Fibroblast of gingiva (primary cell): Measurements from ENCODE around the gene CEP89.
"Not testable (repeated sequence)": the region's sequence is repeated elsewhere in the genome, so short reads cannot be mapped to it uniquely, and the experiment has no call there.

ENCODE experiments used
- DNase-seq: peaks from one replicate; pipeline ENCODE4 v3.0.0-alpha.2; 2011; ENCODE audit warnings: low read depth

CEP89 gene

GRCh38 chr19:32895384-32895783 is 76.4 kb downstream of the CEP89 start:
- DNase-seq = no peak

GRCh38 chr19:32891609-32892008 is 80.1 kb downstream of the CEP89 start:
- DNase-seq = no peak

DNA sequence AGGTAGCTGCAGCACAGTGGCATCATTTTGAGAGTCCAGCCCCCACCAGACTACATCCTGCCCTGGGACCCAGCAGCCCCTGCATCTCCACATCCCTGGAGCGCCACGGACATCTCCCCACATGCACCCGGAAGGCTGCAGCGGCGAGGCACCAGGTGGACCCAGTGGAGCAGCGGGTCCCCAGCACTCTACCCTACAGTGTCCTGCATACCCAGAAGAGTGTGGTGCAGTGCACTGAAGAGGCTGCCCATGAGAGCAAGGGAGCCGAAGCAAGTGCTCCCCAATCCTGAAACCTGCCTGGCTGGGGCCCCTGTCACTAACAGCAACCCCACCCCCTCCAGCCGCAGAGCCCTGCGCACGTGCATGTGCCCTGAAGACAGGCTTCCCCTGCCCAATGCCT is 80.9 kb downstream of the CEP89 start:
- DNase-seq = no peak

- no peak for DNase-seq
Measured at GRCh38 chr19:32890326-32890725, 81.4 kb downstream of the CEP89 start.

GRCh38 chr19:32889137-32889934 is 82.4 kb downstream of the CEP89 start:
- DNase-seq = no peak

- no peak for DNase-seq
Measured at GRCh38 chr19:32887572-32888215, 84.1 kb downstream of the CEP89 start.

DNA sequence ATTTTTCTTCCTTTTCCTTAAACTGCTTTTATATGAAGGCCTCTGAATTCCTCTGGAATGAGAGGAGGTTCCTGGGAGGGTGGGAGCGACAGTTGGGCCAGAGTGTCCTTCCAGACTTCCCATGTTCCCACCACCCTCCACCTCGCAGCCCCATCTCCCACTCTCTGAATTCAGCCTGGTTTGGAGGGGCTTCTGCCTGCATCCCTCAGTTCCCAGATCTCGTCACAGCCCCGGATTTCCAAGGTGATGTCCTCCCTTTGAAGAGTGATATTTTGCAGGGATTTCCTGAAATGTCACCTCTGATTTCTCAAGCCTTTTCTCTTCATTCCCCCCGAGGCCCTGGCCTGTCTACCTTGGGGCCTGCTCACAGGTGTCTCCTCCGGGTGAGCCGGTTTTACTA is 85.5 kb downstream of the CEP89 start:
- DNase-seq = no peak

DNA sequence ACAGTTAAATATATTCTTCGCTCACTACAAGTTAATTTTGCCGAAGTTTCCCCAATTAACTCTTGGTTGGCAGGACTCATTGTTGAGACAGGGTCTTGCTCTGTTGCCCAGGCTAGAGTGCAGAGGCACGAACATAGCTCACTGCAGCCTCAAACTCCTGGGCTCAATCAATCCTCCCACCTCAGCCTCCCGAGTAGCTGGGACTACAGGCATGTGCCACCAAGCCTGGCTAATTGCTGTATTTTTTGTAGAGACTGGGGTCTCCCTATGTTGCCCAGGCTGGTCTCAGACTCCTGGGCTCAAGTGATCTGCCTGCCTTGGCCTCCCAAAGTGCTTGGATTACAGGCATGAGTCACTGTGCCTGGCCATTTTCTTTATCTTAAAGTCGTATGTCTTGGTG is 86.5 kb downstream of the CEP89 start:
- DNase-seq = not testable (repeated sequence)

- DNase-seq = no peak
Measured at GRCh38 chr19:32881766-32882165, 90.0 kb downstream of the CEP89 start.

DNA sequence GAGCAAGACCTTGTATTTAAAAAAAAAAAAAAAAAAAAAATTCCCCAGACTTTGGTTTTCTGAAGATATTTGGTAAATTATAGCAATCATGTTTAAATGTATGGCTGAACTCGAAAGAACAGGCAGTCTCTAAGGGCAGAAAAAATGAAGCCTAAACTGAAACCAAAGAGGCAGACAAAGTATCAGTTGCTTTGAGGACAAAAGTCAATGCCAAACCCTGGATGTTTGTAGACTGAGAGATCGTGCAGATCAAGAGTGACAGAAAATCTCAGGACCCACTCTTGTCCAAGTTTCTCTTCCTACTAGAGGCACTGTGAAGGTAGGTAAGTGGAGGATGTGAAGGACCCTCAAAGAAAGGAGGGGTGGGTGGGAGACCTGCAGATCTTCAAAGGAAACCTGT is 91.1 kb downstream of the CEP89 start:
- no peak for DNase-seq

- DNase-seq = no peak
Measured at GRCh38 chr19:32879741-32880140, 92.0 kb downstream of the CEP89 start.

DNA sequence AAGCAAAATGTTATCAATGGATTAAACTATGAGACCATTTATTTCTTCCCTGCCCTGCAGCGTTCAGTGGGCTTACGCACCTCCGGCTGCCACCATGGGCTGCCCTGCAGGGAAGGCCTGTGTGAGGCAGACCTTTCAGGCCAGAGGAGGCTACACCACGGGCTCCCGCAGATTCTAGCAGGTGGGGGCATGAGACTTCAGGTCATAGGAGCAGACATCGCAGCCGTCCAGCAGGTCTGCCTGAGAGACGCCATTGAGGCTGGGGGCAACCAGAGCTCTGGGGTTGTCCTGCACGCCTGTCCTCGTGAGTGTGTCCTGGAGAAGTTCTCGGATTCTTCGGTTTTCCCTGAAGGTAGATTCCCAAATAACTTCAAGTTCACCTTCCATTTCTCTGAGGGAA is 92.8 kb downstream of the CEP89 start:
- DNase-seq = no peak

- no peak for DNase-seq
Measured at GRCh38 chr19:32877977-32878745, 93.6 kb downstream of the CEP89 start.

DNA sequence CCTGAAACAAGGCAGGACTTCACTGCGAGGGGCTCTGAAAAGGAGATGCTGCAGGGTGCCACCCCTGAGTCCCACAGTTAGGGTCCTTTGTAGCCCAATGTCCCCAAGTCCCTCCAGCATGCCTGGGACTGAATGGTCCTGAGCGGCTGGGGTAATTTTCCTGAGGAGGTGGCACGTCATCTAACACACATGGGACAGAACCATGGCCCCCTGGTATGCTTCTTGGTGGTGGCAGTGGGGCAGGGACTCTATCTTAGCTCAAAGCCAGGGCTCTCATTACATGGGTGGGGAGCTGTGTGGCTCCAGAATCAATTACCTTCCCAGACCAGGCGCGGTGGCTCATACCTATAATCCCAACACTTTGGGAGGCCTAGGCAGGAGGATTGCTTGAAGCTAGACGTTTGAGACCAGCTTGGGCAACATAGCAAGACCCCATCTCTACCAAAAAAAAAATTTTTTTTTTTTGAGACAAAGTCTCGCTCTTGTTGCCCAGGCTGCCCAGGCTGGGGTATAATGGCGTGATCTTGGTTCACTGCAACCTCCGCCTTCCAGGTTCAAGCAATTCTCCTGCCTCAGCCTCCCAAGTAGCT is 94.3 kb downstream of the CEP89 start:
- no peak for DNase-seq

DNA sequence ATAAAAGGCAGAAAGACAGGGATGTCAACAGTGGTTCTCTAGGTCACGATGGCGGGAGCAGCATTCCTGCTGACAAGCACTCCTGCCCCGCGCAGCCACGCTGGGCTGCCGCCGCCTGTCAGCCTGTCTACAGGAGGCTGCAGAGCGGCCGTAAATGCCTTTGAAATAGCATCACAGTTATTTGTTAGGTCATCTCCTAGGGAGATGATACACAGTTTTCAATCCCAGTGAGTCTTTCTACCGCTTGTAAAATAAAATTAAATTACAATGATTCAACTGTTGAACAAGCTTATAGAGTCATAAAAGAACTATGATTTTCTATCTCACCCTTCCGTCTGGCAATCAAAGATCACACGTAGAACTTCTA is 94.9 kb downstream of the CEP89 start:
- no peak for DNase-seq

GRCh38 chr19:32876236-32876918 is 95.4 kb downstream of the CEP89 start:
- no peak for DNase-seq

- no peak for DNase-seq
Measured at GRCh38 chr19:32875428-32875827, 96.3 kb downstream of the CEP89 start.

GRCh38 chr19:32874605-32875004 is 97.2 kb downstream of the CEP89 start:
- no peak for DNase-seq

GRCh38 chr19:32873247-32873959 is 98.4 kb downstream of the CEP89 start:
- no peak for DNase-seq

DNA sequence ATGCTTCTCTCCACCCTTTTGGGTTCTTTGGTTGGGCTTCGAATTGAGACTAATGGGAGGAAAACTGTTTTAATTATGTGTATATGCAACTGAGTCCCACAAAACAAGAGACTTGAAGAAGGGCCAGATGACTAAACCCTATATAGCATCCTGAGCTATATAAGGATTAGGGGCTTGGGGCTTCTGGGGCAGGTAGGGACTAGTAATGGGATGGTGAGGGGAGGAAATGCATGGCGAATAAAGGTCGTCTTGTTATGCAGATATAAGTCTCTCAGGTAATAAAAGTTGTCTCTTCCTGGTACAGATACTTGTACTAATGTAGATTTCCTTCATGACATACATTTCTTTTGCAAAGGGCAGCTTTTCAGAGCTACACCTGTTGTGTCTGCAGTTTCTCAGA is 99.4 kb downstream of the CEP89 start:
- DNase-seq = no peak

GRCh38 chr19:32870981-32871451 is 100.7 kb downstream of the CEP89 start:
- no peak for DNase-seq
